SK-N-MC (cell line): ENCODE measurements around the gene COTL1.

Source experiments
- EZH2 ChIP-seq: fragments of 200-600 bp; sonication (generic); IDR thresholded peaks from one replicate; pipeline ENCODE4 v1.6.1; 2017; ENCODE audit warnings: antibody characterized with exemption
- FOXP2 ChIP-seq: optimal IDR thresholded peaks from 2 replicates; pipeline ENCODE3; 2011; ENCODE audit warnings: mild to moderate bottlenecking, moderate library complexity; ENCODE audit not compliant: insufficient read depth; ENCODE audit errors: extremely low read length, control extremely low read depth
- POLR2AphosphoS5 ChIP-seq: IDR thresholded peaks from 2 replicates; pipeline ENCODE4 v1.6.1; 2012; ENCODE audit warnings: mild to moderate bottlenecking, low read depth, low read length, borderline replicate concordance

DNA sequence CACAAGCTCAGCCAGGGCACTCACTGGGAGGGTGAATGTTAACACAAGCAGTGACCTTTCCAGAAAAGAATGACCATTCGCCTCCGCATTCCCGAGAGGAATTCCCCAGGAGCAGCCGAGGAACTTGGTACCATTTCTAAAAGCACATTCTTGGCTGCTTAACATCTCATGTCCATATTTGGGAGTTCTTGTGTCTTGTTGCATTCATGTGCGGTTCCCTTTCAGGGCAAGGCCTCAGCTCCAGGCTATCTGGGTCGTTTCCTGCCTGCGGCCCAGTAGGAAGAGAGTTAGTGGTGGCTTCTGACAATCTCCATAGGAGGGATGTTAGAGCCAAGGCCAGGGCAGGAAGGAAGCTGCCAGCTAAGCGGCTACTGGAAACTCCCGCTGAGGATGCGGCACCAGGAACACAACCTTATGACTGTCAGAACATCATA is 85.6 kb downstream of the COTL1 start:
- TF ChIP-seq POLR2AphosphoS5 (no peak), EZH2 (no peak), FOXP2 (no peak)
